Myocyte (in vitro differentiated cells): ENCODE data around the gene DLK1. TPM values are rescaled to one million over a fixed set of nuclear protein-coding genes. Genes with fewer than 3 reads are reported as not detected.

Source experiments
- DNase-seq: peaks from one replicate; pipeline ENCODE4 v3.0.0-alpha.2; 2012; ENCODE audit warnings: low read depth
- total RNA-seq: library from RNA; depleted of rRNA; stranded (reverse); fragments of >200 nt; gene quantifications from 2 replicates; pipeline ENCODE4 v1.2.3, GENCODE V29; 2014

The DLK1 gene
- total RNA-seq, 1 donor from 2014 or later = not detected

DNA sequence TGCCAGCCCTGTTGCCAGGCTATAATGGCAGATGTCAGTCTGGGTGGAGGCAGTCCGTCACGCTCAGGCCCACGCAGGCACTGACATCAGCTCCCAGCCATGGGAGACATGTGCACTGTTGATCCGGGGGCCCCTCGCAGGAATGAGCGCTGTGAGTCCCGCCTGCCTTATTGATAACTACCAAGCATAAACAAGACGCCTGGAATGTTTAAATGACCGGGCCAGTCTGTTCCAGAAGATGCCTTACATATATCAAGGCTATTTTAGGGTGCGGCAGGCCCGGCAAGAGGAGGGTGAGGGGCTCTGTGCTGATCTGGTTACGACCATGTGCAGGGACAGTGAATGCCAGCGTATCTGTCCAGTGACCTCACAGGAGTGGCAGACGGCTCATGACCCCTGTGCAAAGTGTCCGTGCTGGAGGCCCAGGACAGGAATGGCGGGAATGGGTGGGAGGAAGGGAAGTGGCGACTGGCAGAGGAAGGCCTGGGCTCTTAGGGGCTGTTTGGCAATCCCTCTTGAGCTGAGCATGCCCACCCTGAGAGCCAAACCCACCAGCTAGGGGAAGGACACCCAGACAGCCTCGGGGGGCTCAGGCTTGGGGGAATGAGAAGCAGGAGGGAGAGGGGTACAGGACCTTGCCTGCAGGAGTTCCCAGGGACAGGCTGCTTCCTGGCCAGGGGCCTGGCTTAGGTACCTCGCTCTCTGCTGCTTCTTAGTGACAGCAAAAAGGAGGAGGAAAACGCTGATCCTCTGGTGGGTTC lies 49.3 kb downstream of the DLK1 start:
- no peak for DNase-seq

DNA sequence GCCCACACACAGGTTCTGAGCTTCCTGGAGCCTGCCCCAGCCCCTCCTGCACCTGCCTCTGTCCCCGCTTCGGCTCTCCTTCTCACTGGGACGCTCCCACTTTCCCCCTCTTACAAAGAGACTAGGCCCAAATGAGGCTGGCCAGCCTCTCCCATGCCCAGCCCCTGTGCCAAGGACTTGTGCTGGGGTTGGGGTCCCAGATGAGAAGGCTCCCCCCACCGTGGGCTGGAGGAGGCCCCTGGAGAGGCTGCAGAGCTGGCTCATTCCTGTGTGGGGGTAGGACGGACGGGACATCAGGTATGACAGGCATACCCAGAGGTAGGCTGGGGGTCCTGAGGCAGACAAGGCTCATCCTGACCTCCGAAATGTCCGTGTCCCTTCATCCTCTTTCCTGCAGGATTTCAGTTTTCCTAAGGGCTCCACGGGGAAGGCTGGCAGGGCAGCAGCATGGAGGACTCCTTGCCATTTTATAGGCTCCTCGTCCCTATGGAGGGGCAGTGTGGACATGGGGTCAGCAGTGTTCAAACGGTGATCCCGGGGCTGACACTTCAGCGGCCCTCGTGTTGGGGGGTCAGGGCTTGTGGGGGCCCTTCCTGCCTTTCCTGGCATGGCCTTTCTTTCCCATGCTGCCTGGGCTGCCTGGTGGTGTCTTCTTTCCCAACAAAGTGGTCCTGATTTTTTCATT lies 50.1 kb downstream of the DLK1 start:
- no peak for DNase-seq

DNA sequence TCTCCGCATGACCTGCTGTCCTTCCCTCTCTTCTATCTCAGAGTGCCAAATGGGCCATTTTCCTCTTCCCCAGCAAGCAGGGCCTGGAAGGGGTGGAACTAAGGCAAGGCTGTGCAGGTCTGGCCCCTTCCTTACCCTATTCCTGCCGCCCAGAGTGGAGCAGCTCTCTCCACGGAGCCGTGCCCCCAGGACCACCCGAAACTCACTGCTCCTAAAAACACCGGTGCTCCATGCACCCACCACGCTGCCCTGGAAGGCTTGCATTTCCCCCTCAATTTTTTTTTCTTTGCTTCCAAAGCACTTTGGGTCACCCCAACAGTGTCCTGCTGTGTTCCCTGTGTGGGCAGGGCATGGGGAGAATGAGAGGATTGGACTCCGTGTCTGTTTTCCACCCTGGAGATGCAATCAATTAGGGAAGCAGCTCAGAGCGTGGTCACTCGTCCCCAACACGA lies 50.7 kb downstream of the DLK1 start:
- no peak for DNase-seq

GRCh38 chr14:100777818-100778525 lies 51.3 kb downstream of the DLK1 start:
- DNase-seq = peak; percentile 65

- DNase-seq = no peak
These were observed 51.8 kb downstream of the DLK1 start for GRCh38 chr14:100778526-100778882.

DNA sequence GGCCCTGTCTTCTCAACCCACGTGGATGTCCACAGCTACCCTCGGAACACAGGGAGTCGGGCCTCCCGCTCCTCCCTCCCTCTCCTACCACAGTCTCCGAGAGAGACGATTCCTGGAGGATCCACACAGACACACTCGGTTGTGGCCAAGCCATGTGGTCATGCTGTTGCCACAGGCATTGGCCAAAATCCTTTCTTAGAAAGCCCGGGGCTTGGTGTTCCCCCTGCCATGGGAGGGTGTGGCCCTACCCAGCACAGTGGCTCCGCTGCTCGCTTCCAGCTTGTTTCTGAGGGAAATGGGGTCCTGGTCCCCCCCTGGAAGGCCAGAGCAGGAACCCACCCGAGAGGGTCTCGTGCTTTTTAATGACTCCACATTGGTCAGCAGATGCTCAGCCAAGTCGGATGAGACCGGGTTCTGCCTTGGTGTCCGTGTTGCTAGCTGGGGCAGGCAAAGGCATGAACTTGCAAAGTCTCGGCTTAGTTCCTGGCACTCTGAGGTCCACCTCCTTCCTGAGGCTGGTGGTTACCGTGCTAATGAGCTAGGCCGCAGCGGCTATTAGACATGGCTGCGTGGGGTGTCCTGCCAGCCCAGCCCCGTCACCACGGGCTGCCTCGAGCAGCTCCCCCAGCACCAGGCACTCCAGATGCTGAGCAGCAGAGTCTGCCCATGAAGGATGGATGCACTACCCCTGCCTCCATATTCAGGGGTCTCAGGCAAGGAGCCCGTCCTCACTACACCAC lies 52.4 kb downstream of the DLK1 start:
- peak; percentile 76 for DNase-seq

GRCh38 chr14:100779691-100780080 lies 53.0 kb downstream of the DLK1 start:
- no peak for DNase-seq

GRCh38 chr14:100780246-100780645 lies 53.6 kb downstream of the DLK1 start:
- no peak for DNase-seq

- DNase-seq = no peak
These were observed 54.1 kb downstream of the DLK1 start for GRCh38 chr14:100780646-100781355.

GRCh38 chr14:100781952-100782351 lies 55.3 kb downstream of the DLK1 start:
- no peak for DNase-seq

DNA sequence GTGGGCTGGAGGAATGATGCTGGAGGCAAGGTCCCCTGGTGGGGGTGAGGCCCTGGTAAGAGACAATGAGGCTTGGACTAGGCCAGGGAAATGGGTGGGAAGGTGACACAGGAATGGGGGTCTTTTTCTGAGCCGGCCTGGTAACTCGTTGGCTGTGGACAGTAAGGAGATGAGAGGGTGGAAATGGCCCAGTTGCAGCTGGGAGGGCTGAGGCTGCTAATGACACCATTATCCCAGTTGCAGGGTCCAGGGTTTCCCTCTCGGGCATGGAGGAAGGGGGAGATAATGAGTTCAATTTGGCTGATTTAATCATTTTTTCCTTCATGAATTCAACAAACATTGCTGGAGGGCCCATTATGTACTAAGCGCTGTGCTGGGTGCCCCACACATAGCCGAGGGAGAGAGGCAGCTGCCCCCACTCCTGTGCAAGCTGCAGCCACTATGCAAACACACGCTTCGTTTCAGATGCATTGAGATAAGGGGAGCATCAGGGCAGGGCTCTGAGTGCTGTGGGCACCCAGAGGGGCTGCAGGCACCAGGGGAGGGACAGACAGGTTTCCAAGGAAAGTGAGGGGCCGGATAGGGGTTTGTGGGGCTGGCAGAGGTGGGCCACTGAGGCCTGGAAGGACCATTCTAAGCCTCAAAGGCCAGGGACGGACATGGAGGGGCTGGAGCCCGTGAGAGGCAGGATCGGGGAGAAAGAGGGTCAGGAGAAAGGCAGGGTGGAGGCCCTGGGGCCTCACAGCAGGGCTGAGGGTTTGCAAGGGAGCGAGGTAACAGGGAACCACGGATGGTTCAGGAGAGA lies 56.0 kb downstream of the DLK1 start:
- no peak for DNase-seq

DNA sequence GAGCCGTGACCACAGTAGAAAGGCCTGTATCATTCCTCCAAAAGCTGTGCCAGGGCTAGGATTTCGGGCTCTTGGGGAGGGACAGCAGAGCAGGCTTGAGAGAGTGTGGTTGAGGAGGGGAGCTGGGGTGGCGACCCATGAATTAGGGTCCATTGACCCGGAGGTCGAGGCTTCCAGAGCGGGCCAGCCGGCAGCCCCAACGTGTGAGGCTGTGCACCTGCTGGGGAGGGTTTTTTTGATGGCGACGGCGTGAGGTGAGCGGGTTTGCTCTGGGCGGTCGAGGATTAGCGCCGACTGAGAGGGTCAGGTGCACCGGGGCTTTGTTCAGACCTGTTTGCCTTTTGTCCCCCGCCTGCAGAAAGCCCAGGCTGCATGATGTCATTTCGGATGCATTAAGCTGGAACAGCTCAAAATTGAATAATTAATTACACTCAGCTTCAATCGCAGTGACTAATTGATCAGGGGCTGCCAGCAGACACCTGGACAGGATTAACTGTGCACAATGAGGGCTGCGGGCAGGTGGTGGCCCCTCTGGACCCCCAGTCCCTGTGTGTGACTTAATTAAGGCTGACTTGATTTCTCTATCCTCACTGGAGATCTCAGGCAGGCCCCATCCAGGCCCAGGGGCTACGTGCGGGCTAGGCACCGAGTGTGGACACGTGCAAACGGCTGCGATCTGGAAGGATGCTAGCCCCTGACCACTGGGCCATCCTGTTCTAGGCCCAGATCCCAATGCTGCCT lies 57.1 kb downstream of the DLK1 start:
- no peak for DNase-seq

GRCh38 chr14:100784523-100785337 lies 58.0 kb downstream of the DLK1 start:
- no peak for DNase-seq

DNA sequence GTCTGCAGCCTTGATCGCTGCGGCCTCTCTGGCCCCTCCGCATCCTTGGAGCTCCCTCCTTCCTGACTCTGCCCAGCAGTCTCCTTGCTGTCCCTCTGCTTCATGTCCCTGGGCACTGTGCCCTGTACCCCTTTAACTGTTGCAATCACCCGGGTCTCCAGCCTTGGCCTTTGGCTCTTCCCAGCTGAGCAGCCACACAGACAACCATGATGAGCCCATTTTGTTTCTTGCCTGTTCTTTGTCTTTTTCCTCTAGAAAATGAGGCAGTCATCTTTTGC lies 58.6 kb downstream of the DLK1 start:
- no peak for DNase-seq

DNA sequence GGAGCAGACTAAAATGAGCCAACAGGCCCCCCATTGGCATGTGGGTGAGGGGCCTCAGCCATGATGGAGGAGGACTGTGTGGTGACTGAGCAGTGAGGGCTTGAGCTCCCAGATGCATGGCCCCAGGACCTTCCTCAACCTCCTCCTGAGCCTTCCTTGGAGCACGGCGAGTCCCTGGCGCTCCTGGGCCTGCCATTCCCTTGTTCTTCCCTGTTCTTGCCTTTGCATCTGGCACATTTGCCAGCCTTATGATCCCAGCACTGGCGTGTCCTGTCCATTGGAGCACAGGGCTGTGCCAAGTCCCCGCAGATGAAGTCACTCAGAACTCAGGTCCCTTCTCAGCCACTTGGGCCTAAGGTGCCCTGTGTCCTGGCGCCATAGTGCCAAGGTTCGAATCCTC lies 58.9 kb downstream of the DLK1 start:
- no peak for DNase-seq

- DNase-seq = no peak
These were observed 59.4 kb downstream of the DLK1 start for GRCh38 chr14:100786131-100786530.

GRCh38 chr14:100786576-100787219 lies 60.0 kb downstream of the DLK1 start:
- DNase-seq = no peak

DNA sequence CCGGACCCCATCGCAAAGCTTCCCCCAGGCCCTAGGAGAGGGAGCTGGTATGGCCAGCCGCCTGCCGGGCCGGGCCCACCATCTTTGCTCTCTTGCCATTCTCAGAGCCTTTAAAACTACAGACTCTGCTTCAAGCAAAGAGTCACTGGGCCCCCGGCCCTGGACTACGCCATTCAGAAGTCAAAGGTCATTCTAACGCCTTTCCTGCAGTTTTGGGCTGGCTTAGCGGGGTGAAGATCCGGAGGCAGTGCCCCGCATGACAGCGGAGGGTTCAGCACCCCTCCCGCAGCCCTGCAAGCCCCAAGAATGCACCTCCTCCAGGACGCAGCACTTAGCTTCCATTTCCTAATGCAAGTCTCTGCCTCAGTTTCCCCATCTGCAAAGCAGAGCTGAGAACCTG lies 61.0 kb downstream of the DLK1 start:
- DNase-seq = no peak
